ENCODE measurements around the gene F11.
"Not testable (repeated sequence)": the region's sequence is repeated elsewhere in the genome, so short reads cannot be mapped to it uniquely, and the experiment has no call there.

F11 gene

GRCh38 chr4:186249785-186250754 lies 15.9 kb upstream of the F11 start:
- no peak for DNase-seq (ENCODE audit: low spot score)

- DNase-seq (ENCODE audit: low spot score), result no peak
Observed at GRCh38 chr4:186250760-186251159, 15.2 kb upstream of the F11 start.

- no peak for DNase-seq (ENCODE audit: low spot score)
Observed at GRCh38 chr4:186255122-186255521, 10.9 kb upstream of the F11 start.

GRCh38 chr4:186258216-186258811 lies 7.7 kb upstream of the F11 start:
- DNase-seq (ENCODE audit: low spot score), result no peak

GRCh38 chr4:186260117-186260503 lies 5.9 kb upstream of the F11 start:
- no peak for DNase-seq (ENCODE audit: low spot score)

- no peak for DNase-seq (ENCODE audit: low spot score)
Observed at GRCh38 chr4:186260504-186261448, 5.2 kb upstream of the F11 start.

- DNase-seq (ENCODE audit: low spot score), result no peak
Observed at GRCh38 chr4:186264660-186265059, 1.3 kb upstream of the F11 start.

- DNase-seq (ENCODE audit: low spot score), result not testable (repeated sequence)
Observed at GRCh38 chr4:186265250-186265649, 739 bp upstream of the F11 start.

- no peak for DNase-seq (ENCODE audit: low spot score)
Observed at GRCh38 chr4:186266729-186267456, 904 bp downstream of the F11 start.

- no peak for DNase-seq (ENCODE audit: low spot score)
Observed at GRCh38 chr4:186271081-186271678, 5.2 kb downstream of the F11 start.

- DNase-seq (ENCODE audit: low spot score), result no peak
Observed at GRCh38 chr4:186272699-186273391, 6.9 kb downstream of the F11 start.

- not testable (repeated sequence) for DNase-seq (ENCODE audit: low spot score)
Observed at GRCh38 chr4:186273392-186273789, 7.4 kb downstream of the F11 start.

GRCh38 chr4:186283311-186283710 lies 17.3 kb downstream of the F11 start:
- no peak for DNase-seq (ENCODE audit: low spot score)

GRCh38 chr4:186285147-186285546 lies 19.2 kb downstream of the F11 start:
- DNase-seq (ENCODE audit: low spot score), result no peak

GRCh38 chr4:186286581-186286980 lies 20.6 kb downstream of the F11 start:
- no peak for DNase-seq (ENCODE audit: low spot score)

GRCh38 chr4:186291256-186291890 lies 25.4 kb downstream of the F11 start:
- no peak for DNase-seq (ENCODE audit: low spot score)

- no peak for DNase-seq (ENCODE audit: low spot score)
Observed at GRCh38 chr4:186294160-186294559, 28.2 kb downstream of the F11 start.

- no peak for DNase-seq (ENCODE audit: low spot score)
Observed at GRCh38 chr4:186296481-186296880, 30.5 kb downstream of the F11 start.

GRCh38 chr4:186297013-186297645 lies 31.1 kb downstream of the F11 start:
- peak; percentile 9 for DNase-seq (ENCODE audit: low spot score)
